T-helper 9 cell (primary cell): Measurements from ENCODE around the gene NUP155.
"Not testable (repeated sequence)": the region's sequence is repeated elsewhere in the genome, so short reads cannot be mapped to it uniquely, and the experiment has no call there.

ENCODE experiments used
- DNase-seq: peaks from one replicate; pipeline ENCODE4 v3.0.0-alpha.2; 2020

The NUP155 gene

GRCh38 chr5:37275511-37275910, 95.4 kb downstream of the NUP155 start:
- no peak for DNase-seq

GRCh38 chr5:37272511-37272910, 98.4 kb downstream of the NUP155 start:
- DNase-seq: no peak

- DNase-seq: not testable (repeated sequence)
Measured at GRCh38 chr5:37268100-37268499, 102.8 kb downstream of the NUP155 start.

- no peak for DNase-seq
Measured at GRCh38 chr5:37255774-37256358, 115.0 kb downstream of the NUP155 start.

GRCh38 chr5:37254581-37254980, 116.3 kb downstream of the NUP155 start:
- no peak for DNase-seq

GRCh38 chr5:37251665-37252064, 119.2 kb downstream of the NUP155 start:
- DNase-seq: no peak

- no peak for DNase-seq
Measured at GRCh38 chr5:37249815-37250164, 121.1 kb downstream of the NUP155 start.

GRCh38 chr5:37248970-37249814, 121.7 kb downstream of the NUP155 start, which contains the start of gene CPLANE1:
Gene CPLANE1, minus strand, starts transcription at chr5:37249376. Its CDS starts 1,678 bp downstream, at chr5:37247698.
- peak; percentile 27 for DNase-seq

GRCh38 chr5:37248421-37248969, 122.4 kb downstream of the NUP155 start:
- no peak for DNase-seq

- DNase-seq: no peak
Measured at GRCh38 chr5:37247496-37247895, 123.4 kb downstream of the NUP155 start.

- DNase-seq: no peak
Measured at GRCh38 chr5:37247036-37247435, 123.9 kb downstream of the NUP155 start.
